ENCODE results near the gene SHISA4.

The SHISA4 gene

DNA sequence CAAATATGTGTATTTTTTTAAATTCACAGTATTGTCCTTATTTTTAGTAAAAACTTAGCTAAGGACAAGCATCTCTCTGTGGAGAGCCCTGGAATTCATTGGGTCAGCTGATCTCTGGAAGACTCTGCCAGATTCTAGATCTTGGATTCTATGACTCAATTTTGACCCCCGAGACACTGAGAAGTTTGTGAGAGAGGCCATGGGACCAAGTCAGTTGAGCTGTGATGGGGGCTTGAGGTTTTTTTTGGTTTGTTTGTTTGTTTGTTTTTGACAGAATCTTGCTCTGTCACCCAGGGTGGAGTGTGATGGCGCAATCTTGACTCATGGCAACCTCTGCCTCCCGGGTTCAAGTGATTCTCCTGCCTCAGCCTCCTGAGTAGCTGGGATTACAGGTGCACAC lies 13.5 kb downstream of the SHISA4 start:
- H3K4me3 ChIP-seq = no peak overlapping the region
- H3K27ac ChIP-seq = peak overlapping the region; percentile 92 to 94
- peaks cover 10 to 98% (median 91%) of the 10 kb centered on the region in 4 donors for H3K4me1 ChIP-seq
- H3K36me3 ChIP-seq = peaks cover 28 to 42% (median 33%) of the 10 kb centered on the region in 3 donors
- no peaks in the 10 kb centered on the region for H3K27me3 ChIP-seq
- no peaks in the 10 kb centered on the region for H3K9me3 ChIP-seq
- TF ChIP-seq, protein P1, sequence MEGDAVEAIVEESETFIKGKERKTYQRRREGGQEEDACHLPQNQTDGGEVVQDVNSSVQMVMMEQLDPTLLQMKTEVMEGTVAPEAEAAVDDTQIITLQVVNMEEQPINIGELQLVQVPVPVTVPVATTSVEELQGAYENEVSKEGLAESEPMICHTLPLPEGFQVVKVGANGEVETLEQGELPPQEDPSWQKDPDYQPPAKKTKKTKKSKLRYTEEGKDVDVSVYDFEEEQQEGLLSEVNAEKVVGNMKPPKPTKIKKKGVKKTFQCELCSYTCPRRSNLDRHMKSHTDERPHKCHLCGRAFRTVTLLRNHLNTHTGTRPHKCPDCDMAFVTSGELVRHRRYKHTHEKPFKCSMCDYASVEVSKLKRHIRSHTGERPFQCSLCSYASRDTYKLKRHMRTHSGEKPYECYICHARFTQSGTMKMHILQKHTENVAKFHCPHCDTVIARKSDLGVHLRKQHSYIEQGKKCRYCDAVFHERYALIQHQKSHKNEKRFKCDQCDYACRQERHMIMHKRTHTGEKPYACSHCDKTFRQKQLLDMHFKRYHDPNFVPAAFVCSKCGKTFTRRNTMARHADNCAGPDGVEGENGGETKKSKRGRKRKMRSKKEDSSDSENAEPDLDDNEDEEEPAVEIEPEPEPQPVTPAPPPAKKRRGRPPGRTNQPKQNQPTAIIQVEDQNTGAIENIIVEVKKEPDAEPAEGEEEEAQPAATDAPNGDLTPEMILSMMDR (IDR thresholded peaks at IDR 0.05) = no peak
- no peak for DNase-seq
- intact Hi-C loops (cut with DNase I; ENCODE audit: low total_unique reads) = no loop called here

DNA sequence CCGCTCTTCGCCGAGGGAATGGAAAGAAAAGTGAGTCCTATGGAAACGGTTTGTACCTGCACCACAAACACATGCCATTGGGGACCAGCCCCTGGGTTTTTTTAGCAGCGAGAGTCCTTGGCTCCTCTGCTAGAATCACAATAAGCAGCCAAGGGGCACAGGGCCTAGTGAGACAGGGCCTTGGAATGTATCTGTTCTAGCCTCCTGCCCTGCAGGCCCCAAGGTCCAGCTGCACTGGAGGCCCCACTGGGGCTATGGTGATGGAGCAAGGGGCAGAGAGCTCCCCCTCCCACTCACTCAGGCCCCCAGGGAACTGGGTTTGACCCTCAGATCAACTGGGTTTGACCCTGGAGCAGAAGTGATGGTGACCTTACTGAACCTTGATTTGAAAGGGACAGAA lies 14.4 kb downstream of the SHISA4 start:
- H3K9me3 ChIP-seq = no peaks in the 10 kb centered on the region
- H3K27me3 ChIP-seq = no peaks in the 10 kb centered on the region
- peak; percentile 86 to 92 for DNase-seq
- peak overlapping the region; percentile 92 to 94 for H3K27ac ChIP-seq
- H3K36me3 ChIP-seq = peaks cover 19 to 43% (median 24%) of the 10 kb centered on the region in 3 donors
- intact Hi-C loops (cut with DNase I; ENCODE audit: low total_unique reads) = no loop called here
- peaks cover 10 to 98% (median 92%) of the 10 kb centered on the region in 4 donors for H3K4me1 ChIP-seq
- H3K4me3 ChIP-seq = no peak overlapping the region
- TF ChIP-seq, protein P1 (IDR thresholded peaks at IDR 0.05) = no peak

DNA sequence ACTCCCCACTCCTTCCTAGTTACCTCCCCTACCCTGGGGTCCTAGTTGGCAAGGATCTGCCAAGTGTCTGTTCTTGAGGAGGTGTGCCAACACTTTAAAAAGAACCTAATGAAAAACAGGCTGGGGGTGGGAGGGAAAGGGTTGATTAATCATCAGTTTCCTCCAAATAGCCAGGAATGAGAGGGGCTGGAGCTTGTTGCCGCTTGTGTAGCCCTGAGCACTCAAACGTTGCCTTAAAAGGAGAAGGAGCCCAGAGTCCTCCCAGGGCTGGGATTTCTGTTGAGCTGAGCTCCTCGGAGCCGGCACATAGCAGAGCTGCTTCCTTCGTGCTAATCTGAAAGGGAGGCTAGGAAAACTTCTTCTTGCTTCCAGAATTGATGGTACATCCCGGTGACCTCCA lies 15.9 kb downstream of the SHISA4 start:
- peaks cover 10 to 98% (median 92%) of the 10 kb centered on the region in 4 donors for H3K4me1 ChIP-seq
- DNase-seq = peak; percentile 73 to 91

DNA sequence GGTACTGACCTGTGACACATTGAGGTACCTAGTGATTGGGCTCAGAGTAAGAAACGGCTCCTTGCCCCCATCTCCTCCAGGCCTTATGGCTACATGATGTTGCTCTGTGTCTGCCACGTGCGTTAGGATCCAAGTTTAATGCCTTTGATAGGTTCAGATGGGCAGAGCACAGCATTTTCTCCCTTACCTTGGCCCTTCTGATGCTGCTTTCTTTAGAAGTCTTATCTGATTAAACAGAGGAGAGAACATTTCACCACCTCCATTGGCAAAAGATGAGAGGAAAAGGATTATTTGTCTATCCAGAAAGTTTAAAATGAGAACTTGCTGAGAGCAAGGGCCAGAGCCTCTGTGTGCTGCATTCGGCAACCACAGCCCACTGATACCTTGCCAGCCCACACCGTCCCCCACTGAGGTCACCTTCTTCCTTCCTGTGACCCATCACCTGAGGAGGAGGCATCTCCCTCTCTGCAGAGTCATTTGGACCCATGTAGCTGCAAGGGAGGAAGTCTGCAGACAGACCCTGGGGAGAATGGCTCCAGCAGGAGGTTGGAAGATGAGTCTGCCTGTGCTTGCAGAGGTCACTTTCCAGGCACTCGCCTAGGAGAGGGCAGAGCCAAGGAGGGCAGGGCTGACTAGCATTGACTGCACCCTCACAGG lies 16.7 kb downstream of the SHISA4 start:
- intact Hi-C loops (cut with DNase I; ENCODE audit: low total_unique reads) = no loop called here
- peak overlapping the region; percentile 92 to 94 for H3K27ac ChIP-seq
- H3K27me3 ChIP-seq = no peaks in the 10 kb centered on the region
- H3K36me3 ChIP-seq = peaks cover 11 to 38% (median 14%) of the 10 kb centered on the region in 3 donors
- TF ChIP-seq, protein P1 (IDR thresholded peaks at IDR 0.05) = no peak
- DNase-seq = no peak
- H3K4me1 ChIP-seq = peaks cover 10 to 98% (median 92%) of the 10 kb centered on the region in 4 donors
- no peak overlapping the region for H3K4me3 ChIP-seq
- H3K9me3 ChIP-seq = no peaks in the 10 kb centered on the region

More for the DNA sequence above, 15.9 kb downstream of the SHISA4 start:
- intact Hi-C loops (cut with DNase I; ENCODE audit: low total_unique reads) = no loop called here
- Histone ChIP-seq H3K9me3 (no peaks in the 10 kb centered on the region), H3K27me3 (no peaks in the 10 kb centered on the region), H3K27ac (peak overlapping the region; percentile 92 to 94), H3K4me3 (no peak overlapping the region), H3K36me3 (peaks cover 18 to 38% (median 18%) of the 10 kb centered on the region in 3 donors)
- TF ChIP-seq, protein P1 (IDR thresholded peaks at IDR 0.05) = no peak

DNA sequence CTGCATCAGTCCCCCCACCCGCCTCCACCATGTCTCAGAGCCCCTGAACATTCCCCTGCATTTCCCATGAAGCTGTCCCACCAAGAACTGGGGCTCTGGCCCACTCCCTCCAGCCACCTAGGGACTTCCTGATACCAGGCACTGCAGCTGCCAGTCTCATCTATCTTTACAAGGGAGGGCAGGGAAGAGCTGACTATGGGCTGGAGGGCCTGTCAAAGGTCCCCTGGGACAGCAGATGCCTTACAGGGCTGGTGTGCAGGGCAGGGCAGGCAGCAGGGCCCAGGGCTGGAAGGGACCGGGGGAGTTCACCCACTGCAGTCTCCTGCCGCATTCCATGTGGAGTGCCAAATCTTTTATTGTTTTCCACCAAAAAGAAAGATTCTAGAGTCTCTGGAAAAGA lies 17.6 kb downstream of the SHISA4 start:
- Histone ChIP-seq H3K27me3 (no peaks in the 10 kb centered on the region), H3K36me3 (peaks cover 14 to 45% (median 14%) of the 10 kb centered on the region in 3 donors), H3K9me3 (no peaks in the 10 kb centered on the region), H3K4me1 (peaks cover 10 to 99% (median 92%) of the 10 kb centered on the region in 4 donors), H3K27ac (peak overlapping the region; percentile 92 to 94), H3K4me3 (no peak overlapping the region)
- DNase-seq = no peak
- intact Hi-C loops (cut with DNase I; ENCODE audit: low total_unique reads) = no loop called here
- TF ChIP-seq, protein P1 (IDR thresholded peaks at IDR 0.05) = no peak
